Measurements from ENCODE around the gene IGLL1. TPM values are rescaled to one million over a fixed set of nuclear protein-coding genes. Genes with fewer than 3 reads are reported as not detected.
A peak's percentile ranks its signal among the peaks of the same experiment; 100 is the strongest.

The IGLL1 gene
- total and polyA plus RNA-seq, 2 experiments from 2014 or later: not detected

DNA sequence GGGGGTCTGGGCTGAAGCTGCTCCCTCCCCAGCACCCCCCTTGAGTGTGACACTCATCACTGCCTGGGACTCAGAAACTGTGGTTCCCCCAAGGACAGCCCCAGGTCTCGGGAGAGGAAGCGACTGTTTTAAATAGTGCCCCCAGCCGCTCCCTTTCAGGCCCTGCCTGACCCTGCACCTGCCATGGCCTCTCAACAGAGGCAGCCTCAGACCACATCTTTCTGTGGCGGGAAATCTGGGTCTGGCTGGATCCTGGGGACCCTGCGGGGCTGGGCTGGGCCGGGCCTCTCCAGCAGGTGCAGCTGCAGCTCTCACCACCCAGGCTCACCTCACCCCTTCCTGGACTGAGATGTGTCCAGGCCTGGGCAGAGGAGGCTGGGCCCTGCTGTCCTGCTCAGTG, 3.7 kb upstream of the IGLL1 start:
- H3K4me1 ChIP-seq (ENCODE audit: insufficient read depth): no peaks in the 10 kb centered on the region
- DNase-seq (ENCODE audit: low spot score) (no peak), ATAC-seq (peak; percentile 67)
- Mint-ChIP-seq H3K36me3 (ENCODE audit: low read depth) (no peaks in the 10 kb centered on the region), H3K27me3 (ENCODE audit: insufficient read depth, low read depth, poor library complexity) (peaks cover 8% of the 10 kb centered on the region), H3K4me1 (no peaks in the 10 kb centered on the region), H3K4me3 (no peak overlapping the region), H3K27ac (no peak overlapping the region), H3K9me3 (no peaks in the 10 kb centered on the region)
- no peaks in the 10 kb centered on the region for H3K9me2 ChIP-seq (ENCODE audit: insufficient read depth)
- H3K4me2 ChIP-seq: no peak overlapping the region
- no peaks in the 10 kb centered on the region for H3K36me3 ChIP-seq (ENCODE audit: insufficient read depth)
- TF ChIP-seq CREB1 (CRISPR knock-in tag; IDR thresholded peaks at IDR 0.05; ENCODE audit: low read depth) (no peak), ZNF114 (CRISPR knock-in tag; IDR thresholded peaks at IDR 0.05) (no peak), EZH2 (IDR thresholded peaks at IDR 0.05; ENCODE audit: low read depth, unreplicated experiment) (no peak), POLR2AphosphoS5 (IDR thresholded peaks at IDR 0.05; ENCODE audit: low read depth) (no peak), EZH2phosphoT487 (IDR thresholded peaks at IDR 0.05; ENCODE audit: unreplicated experiment) (no peak), ZNF331 (CRISPR knock-in tag; IDR thresholded peaks at IDR 0.05; ENCODE audit: low read depth) (no peak), STAT1 (IDR thresholded peaks at IDR 0.05; ENCODE audit: unreplicated experiment) (no peak), JUNB (IDR thresholded peaks at IDR 0.05; ENCODE audit: unreplicated experiment) (no peak)
- TF ChIP-seq, protein P1, sequence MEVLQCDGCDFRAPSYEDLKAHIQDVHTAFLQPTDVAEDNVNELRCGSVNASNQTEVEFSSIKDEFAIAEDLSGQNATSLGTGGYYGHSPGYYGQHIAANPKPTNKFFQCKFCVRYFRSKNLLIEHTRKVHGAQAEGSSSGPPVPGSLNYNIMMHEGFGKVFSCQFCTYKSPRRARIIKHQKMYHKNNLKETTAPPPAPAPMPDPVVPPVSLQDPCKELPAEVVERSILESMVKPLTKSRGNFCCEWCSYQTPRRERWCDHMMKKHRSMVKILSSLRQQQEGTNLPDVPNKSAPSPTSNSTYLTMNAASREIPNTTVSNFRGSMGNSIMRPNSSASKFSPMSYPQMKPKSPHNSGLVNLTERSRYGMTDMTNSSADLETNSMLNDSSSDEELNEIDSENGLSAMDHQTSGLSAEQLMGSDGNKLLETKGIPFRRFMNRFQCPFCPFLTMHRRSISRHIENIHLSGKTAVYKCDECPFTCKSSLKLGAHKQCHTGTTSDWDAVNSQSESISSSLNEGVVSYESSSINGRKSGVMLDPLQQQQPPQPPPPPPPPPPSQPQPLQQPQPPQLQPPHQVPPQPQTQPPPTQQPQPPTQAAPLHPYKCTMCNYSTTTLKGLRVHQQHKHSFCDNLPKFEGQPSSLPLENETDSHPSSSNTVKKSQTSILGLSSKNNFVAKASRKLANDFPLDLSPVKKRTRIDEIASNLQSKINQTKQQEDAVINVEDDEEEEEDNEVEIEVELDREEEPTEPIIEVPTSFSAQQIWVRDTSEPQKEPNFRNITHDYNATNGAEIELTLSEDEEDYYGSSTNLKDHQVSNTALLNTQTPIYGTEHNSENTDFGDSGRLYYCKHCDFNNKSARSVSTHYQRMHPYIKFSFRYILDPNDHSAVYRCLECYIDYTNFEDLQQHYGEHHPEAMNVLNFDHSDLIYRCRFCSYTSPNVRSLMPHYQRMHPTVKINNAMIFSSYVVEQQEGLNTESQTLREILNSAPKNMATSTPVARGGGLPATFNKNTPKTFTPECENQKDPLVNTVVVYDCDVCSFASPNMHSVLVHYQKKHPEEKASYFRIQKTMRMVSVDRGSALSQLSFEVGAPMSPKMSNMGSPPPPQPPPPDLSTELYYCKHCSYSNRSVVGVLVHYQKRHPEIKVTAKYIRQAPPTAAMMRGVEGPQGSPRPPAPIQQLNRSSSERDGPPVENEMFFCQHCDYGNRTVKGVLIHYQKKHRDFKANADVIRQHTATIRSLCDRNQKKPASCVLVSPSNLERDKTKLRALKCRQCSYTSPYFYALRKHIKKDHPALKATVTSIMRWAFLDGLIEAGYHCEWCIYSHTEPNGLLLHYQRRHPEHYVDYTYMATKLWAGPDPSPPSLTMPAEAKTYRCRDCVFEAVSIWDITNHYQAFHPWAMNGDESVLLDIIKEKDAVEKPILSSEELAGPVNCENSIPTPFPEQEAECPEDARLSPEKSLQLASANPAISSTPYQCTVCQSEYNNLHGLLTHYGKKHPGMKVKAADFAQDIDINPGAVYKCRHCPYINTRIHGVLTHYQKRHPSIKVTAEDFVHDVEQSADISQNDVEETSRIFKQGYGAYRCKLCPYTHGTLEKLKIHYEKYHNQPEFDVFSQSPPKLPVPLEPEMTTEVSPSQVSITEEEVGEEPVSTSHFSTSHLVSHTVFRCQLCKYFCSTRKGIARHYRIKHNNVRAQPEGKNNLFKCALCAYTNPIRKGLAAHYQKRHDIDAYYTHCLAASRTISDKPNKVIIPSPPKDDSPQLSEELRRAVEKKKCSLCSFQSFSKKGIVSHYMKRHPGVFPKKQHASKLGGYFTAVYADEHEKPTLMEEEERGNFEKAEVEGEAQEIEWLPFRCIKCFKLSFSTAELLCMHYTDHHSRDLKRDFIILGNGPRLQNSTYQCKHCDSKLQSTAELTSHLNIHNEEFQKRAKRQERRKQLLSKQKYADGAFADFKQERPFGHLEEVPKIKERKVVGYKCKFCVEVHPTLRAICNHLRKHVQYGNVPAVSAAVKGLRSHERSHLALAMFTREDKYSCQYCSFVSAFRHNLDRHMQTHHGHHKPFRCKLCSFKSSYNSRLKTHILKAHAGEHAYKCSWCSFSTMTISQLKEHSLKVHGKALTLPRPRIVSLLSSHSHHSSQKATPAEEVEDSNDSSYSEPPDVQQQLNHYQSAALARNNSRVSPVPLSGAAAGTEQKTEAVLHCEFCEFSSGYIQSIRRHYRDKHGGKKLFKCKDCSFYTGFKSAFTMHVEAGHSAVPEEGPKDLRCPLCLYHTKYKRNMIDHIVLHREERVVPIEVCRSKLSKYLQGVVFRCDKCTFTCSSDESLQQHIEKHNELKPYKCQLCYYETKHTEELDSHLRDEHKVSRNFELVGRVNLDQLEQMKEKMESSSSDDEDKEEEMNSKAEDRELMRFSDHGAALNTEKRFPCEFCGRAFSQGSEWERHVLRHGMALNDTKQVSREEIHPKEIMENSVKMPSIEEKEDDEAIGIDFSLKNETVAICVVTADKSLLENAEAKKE (CRISPR knock-in tag; IDR thresholded peaks at IDR 0.05): no peak
- TF ChIP-seq, protein P2, sequence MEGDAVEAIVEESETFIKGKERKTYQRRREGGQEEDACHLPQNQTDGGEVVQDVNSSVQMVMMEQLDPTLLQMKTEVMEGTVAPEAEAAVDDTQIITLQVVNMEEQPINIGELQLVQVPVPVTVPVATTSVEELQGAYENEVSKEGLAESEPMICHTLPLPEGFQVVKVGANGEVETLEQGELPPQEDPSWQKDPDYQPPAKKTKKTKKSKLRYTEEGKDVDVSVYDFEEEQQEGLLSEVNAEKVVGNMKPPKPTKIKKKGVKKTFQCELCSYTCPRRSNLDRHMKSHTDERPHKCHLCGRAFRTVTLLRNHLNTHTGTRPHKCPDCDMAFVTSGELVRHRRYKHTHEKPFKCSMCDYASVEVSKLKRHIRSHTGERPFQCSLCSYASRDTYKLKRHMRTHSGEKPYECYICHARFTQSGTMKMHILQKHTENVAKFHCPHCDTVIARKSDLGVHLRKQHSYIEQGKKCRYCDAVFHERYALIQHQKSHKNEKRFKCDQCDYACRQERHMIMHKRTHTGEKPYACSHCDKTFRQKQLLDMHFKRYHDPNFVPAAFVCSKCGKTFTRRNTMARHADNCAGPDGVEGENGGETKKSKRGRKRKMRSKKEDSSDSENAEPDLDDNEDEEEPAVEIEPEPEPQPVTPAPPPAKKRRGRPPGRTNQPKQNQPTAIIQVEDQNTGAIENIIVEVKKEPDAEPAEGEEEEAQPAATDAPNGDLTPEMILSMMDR (conservative IDR thresholded peaks at IDR 0.05; ENCODE audit: low read depth in 2 of 2): no peak
- TF ChIP-seq, protein P3, sequence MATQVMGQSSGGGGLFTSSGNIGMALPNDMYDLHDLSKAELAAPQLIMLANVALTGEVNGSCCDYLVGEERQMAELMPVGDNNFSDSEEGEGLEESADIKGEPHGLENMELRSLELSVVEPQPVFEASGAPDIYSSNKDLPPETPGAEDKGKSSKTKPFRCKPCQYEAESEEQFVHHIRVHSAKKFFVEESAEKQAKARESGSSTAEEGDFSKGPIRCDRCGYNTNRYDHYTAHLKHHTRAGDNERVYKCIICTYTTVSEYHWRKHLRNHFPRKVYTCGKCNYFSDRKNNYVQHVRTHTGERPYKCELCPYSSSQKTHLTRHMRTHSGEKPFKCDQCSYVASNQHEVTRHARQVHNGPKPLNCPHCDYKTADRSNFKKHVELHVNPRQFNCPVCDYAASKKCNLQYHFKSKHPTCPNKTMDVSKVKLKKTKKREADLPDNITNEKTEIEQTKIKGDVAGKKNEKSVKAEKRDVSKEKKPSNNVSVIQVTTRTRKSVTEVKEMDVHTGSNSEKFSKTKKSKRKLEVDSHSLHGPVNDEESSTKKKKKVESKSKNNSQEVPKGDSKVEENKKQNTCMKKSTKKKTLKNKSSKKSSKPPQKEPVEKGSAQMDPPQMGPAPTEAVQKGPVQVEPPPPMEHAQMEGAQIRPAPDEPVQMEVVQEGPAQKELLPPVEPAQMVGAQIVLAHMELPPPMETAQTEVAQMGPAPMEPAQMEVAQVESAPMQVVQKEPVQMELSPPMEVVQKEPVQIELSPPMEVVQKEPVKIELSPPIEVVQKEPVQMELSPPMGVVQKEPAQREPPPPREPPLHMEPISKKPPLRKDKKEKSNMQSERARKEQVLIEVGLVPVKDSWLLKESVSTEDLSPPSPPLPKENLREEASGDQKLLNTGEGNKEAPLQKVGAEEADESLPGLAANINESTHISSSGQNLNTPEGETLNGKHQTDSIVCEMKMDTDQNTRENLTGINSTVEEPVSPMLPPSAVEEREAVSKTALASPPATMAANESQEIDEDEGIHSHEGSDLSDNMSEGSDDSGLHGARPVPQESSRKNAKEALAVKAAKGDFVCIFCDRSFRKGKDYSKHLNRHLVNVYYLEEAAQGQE (IDR thresholded peaks at IDR 0.05; ENCODE audit: unreplicated experiment): no peak
- TF ChIP-seq, protein P4, sequence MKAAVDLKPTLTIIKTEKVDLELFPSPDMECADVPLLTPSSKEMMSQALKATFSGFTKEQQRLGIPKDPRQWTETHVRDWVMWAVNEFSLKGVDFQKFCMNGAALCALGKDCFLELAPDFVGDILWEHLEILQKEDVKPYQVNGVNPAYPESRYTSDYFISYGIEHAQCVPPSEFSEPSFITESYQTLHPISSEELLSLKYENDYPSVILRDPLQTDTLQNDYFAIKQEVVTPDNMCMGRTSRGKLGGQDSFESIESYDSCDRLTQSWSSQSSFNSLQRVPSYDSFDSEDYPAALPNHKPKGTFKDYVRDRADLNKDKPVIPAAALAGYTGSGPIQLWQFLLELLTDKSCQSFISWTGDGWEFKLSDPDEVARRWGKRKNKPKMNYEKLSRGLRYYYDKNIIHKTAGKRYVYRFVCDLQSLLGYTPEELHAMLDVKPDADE (IDR thresholded peaks at IDR 0.05): no peak
- no peak overlapping the region for H2AFZ ChIP-seq
- H4K20me1 ChIP-seq (replicated peaks; ENCODE audit: insufficient read depth): no peaks in the 10 kb centered on the region
- H3K4me3 ChIP-seq: no peak overlapping the region
- no peaks in the 10 kb centered on the region for H3F3A ChIP-seq (replicated peaks; ENCODE audit: low read depth)
- H3K27me3 ChIP-seq (ENCODE audit: insufficient read depth): no peaks in the 10 kb centered on the region
- no peaks in the 10 kb centered on the region for H3K79me2 ChIP-seq (replicated peaks; ENCODE audit: insufficient read depth)
- no peak overlapping the region for H3K27ac ChIP-seq (ENCODE audit: low read depth)

All from GM23338 (cell line).